PFSK-1 (cell line): ENCODE data around the gene STK10.

Experiments used
- POLR2AphosphoS5 ChIP-seq: IDR thresholded peaks from 2 replicates; pipeline ENCODE4 v1.6.1; 2012; ENCODE audit warnings: low read depth, mild to moderate bottlenecking, control low read depth, low read length, moderate library complexity
- SIN3A ChIP-seq: IDR thresholded peaks from 2 replicates; pipeline ENCODE4 v1.6.1; 2012; ENCODE audit warnings: mild to moderate bottlenecking, low read length, moderate library complexity, borderline replicate concordance; ENCODE audit not compliant: insufficient read depth
- TAF1 ChIP-seq: IDR thresholded peaks from 2 replicates; pipeline ENCODE4 v1.6.1; 2012; ENCODE audit warnings: low read length, control low read depth, borderline replicate concordance; ENCODE audit not compliant: insufficient read depth
- TF ChIP-seq, protein P1 (sequence below), 2 experiments: IDR thresholded peaks; 2 replicates each; pipeline versions ENCODE4 v1.6.1 to v1.8.0; 2011 to 2012; ENCODE audit warnings: low read depth in 2 of 2, low read length in 2 of 2, control low read depth in 1 of 2, inconsistent platforms in 1 of 2, mild to moderate bottlenecking in 1 of 2, moderate library complexity in 1 of 2; ENCODE audit not compliant: insufficient read depth in 1 of 2

DNA sequence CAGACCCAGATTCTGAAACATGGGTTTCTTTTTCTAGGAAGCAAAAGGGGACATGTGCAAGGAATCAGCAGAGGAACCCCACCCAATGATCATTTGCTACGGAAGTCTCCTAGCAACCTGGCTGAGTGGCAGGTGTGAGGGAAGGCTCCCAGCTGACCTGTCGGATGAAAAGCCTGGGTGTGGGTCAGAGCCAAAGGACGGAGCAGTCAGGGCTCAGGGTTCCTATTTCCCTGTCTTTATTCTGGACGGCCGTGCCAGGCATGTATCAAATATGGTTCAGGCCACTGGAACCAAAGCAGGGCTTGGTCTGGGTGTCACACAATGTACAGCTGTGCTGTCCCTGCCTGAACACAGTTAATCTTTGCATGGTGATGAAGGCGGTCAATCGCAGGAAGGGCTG lies 20.1 kb downstream of the STK10 start:
- TF ChIP-seq TAF1 = no peak
- TF ChIP-seq, protein P1, sequence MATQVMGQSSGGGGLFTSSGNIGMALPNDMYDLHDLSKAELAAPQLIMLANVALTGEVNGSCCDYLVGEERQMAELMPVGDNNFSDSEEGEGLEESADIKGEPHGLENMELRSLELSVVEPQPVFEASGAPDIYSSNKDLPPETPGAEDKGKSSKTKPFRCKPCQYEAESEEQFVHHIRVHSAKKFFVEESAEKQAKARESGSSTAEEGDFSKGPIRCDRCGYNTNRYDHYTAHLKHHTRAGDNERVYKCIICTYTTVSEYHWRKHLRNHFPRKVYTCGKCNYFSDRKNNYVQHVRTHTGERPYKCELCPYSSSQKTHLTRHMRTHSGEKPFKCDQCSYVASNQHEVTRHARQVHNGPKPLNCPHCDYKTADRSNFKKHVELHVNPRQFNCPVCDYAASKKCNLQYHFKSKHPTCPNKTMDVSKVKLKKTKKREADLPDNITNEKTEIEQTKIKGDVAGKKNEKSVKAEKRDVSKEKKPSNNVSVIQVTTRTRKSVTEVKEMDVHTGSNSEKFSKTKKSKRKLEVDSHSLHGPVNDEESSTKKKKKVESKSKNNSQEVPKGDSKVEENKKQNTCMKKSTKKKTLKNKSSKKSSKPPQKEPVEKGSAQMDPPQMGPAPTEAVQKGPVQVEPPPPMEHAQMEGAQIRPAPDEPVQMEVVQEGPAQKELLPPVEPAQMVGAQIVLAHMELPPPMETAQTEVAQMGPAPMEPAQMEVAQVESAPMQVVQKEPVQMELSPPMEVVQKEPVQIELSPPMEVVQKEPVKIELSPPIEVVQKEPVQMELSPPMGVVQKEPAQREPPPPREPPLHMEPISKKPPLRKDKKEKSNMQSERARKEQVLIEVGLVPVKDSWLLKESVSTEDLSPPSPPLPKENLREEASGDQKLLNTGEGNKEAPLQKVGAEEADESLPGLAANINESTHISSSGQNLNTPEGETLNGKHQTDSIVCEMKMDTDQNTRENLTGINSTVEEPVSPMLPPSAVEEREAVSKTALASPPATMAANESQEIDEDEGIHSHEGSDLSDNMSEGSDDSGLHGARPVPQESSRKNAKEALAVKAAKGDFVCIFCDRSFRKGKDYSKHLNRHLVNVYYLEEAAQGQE (IDR thresholded peaks at IDR 0.05; ENCODE audit: insufficient read depth in 1 of 2, low read depth in 2 of 2, low read length in 2 of 2) = no peak
- TF ChIP-seq SIN3A = no peak
- no peak for TF ChIP-seq POLR2AphosphoS5
